ENCODE measurements around the gene CACNB4.
"Not testable (repeated sequence)": the region's sequence is repeated elsewhere in the genome, so short reads cannot be mapped to it uniquely, and the experiment has no call there.

Gene CACNB4

DNA sequence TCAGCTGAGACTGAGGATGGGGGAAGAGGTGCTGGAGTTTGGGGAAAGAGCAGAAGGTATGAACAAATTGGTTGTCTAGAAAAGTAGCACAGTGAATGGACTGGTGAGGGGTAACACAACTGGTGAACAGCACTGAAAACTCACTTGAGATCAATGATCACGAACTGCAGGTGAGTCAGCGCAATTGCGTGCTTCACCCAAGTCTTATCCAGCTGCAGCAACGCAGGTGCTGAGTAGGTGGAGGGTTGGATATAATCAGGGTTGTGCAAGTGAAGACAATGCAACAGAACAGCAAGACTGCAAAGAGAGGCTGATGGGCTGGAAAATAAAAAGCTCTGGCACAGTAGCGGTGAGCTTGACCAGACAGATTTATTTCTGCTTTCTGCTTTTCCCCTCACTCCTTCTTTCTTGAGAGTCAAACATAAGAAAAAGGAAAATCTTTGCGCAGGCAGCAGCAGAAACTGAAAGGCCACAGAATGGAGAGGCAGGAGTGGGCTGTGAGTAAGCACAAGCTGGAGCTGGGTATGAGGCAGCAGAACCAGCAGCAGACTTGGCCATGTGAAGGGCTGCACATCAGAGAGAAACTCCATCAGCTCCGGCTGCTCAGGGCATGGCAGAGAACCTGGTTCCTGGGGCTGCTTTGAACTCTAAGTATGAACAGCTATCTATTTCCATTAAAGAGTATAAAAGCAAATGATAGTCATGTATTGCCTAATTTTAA is 171.2 kb downstream of the CACNB4 start:
- H3K9me3 Mint-ChIP-seq: no peaks in the 10 kb centered on the region
- H3K36me3 Mint-ChIP-seq (ENCODE audit: low read depth): no peaks in the 10 kb centered on the region
- TF ChIP-seq, protein P1, sequence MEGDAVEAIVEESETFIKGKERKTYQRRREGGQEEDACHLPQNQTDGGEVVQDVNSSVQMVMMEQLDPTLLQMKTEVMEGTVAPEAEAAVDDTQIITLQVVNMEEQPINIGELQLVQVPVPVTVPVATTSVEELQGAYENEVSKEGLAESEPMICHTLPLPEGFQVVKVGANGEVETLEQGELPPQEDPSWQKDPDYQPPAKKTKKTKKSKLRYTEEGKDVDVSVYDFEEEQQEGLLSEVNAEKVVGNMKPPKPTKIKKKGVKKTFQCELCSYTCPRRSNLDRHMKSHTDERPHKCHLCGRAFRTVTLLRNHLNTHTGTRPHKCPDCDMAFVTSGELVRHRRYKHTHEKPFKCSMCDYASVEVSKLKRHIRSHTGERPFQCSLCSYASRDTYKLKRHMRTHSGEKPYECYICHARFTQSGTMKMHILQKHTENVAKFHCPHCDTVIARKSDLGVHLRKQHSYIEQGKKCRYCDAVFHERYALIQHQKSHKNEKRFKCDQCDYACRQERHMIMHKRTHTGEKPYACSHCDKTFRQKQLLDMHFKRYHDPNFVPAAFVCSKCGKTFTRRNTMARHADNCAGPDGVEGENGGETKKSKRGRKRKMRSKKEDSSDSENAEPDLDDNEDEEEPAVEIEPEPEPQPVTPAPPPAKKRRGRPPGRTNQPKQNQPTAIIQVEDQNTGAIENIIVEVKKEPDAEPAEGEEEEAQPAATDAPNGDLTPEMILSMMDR (IDR thresholded peaks at IDR 0.05; ENCODE audit: unreplicated experiment in 3 of 3): no peak
- peaks cover 7% of the 10 kb centered on the region for H3K4me1 Mint-ChIP-seq
- H3K4me3 Mint-ChIP-seq: no peak overlapping the region
- no peak overlapping the region for H3K27ac Mint-ChIP-seq
- no peaks in the 10 kb centered on the region for H3K27me3 Mint-ChIP-seq (ENCODE audit: low read depth)

DNA sequence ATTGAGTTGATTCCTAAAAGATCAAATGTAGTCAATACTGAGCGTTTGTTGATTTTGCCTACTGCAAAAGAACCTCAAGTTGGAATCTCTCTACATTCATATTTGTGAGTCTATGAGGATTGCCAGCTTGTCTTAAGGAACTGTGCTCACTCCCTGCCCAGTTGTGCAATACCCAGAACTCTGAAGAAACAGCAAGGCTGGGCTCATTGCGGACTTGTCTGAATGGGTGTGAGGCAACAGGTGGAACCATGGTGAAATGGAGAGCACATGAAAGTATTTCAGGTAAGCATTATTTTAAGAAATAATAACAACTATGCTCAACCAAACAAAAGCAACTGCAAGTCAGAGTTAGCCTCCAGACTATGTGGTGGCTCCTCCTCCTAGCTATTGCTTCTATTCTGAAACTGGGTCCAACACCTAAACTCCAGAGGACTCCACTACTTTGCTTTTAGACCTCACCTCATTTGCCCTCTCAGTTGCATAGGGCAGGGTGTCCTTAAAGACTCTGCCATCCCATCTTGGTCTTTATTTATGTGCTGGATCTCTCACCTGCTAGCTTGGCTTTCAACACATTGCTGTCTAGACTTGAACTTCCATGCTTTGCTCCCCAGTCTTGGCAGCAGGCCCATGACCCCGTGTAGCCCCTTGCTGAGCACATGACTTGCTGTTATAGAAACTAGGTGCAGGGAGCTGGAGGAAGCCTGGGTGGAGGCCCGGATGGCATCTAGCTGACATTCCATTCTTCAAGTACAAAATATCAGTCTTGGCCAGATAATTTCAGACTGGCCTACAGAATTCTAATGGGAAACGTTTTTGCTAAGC is 175.8 kb downstream of the CACNB4 start:
- Mint-ChIP-seq H3K36me3 (ENCODE audit: low read depth) (no peaks in the 10 kb centered on the region), H3K27ac (no peak overlapping the region), H3K9me3 (peaks cover 2% of the 10 kb centered on the region), H3K27me3 (ENCODE audit: low read depth) (no peaks in the 10 kb centered on the region), H3K4me3 (no peak overlapping the region), H3K4me1 (peaks cover 7% of the 10 kb centered on the region)
- TF ChIP-seq, protein P1 (IDR thresholded peaks at IDR 0.05; ENCODE audit: unreplicated experiment in 3 of 3): no peak

DNA sequence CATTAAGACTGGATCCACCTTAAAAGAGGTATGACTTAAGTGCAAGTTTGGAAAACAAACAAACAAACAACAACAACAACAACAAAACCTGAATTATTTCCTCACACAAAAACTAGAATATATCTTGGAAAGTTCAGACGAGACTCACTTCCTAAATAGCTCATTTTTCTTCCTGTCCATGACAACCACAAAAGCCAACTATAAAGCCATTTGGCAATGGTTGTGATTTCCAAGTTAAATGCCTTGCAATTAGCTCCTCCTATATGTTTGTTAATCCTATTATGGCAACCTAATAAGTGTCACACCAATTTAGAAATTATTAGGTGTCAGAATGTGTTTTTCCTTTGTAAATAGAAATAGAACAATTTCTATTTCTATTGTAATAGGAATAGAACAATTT is 179.1 kb downstream of the CACNB4 start:
- peaks cover 7% of the 10 kb centered on the region for H3K4me1 Mint-ChIP-seq
- no peaks in the 10 kb centered on the region for H3K27me3 Mint-ChIP-seq (ENCODE audit: low read depth)
- peaks cover 2% of the 10 kb centered on the region for H3K9me3 Mint-ChIP-seq
- no peak overlapping the region for H3K27ac Mint-ChIP-seq
- TF ChIP-seq, protein P1 (IDR thresholded peaks at IDR 0.05; ENCODE audit: unreplicated experiment in 3 of 3): no peak
- no peaks in the 10 kb centered on the region for H3K36me3 Mint-ChIP-seq (ENCODE audit: low read depth)
- no peak overlapping the region for H3K4me3 Mint-ChIP-seq

DNA sequence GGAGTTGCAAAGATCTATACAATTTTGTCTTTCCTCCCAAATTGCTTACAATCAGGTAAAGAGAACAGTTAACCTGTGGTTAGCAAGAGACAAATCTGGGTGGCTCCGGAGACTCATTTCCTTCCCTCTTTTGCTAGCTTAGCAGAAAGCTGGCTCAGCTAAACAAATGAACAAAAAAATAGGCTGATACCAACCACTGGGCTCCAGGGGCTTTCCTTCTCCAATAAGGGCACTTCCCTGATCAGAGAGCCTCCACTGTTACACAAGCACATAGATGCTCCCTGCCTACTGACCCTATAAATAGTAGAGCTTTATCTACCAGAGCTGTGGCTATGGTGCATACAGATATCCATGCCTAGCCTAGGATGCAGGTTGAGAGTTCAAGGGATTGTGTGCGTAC is 180.5 kb downstream of the CACNB4 start:
- no peaks in the 10 kb centered on the region for H3K27me3 Mint-ChIP-seq (ENCODE audit: low read depth)

DNA sequence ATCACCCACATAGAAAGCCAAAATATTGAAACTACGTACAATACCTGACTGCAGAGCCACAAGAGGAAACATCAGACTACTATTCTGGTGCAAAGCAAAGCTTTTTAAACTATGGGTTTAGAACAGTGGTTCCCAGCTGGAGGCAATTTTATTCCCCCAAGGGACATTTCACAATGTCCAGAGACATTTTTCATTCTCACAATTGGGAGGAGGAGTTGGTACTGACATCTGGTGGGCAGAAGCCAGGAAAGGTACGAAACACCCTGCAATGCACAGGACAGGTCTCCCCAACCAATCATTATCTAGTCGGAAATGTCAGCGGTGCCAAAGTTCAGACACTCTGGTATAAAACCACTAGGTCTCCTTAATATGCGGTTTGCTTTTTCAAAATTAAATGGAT is 182.2 kb downstream of the CACNB4 start:
- TF ChIP-seq, protein P1 (IDR thresholded peaks at IDR 0.05; ENCODE audit: unreplicated experiment in 3 of 3): no peak

More for the DNA sequence above, 180.5 kb downstream of the CACNB4 start:
- H3K36me3 Mint-ChIP-seq (ENCODE audit: low read depth): peaks cover 3% of the 10 kb centered on the region
- TF ChIP-seq, protein P1 (IDR thresholded peaks at IDR 0.05; ENCODE audit: unreplicated experiment in 3 of 3): no peak
- peaks cover 3% of the 10 kb centered on the region for H3K4me1 Mint-ChIP-seq
- peaks cover 8% of the 10 kb centered on the region for H3K9me3 Mint-ChIP-seq
- no peak overlapping the region for H3K4me3 Mint-ChIP-seq
- H3K27ac Mint-ChIP-seq: no peak overlapping the region

DNA sequence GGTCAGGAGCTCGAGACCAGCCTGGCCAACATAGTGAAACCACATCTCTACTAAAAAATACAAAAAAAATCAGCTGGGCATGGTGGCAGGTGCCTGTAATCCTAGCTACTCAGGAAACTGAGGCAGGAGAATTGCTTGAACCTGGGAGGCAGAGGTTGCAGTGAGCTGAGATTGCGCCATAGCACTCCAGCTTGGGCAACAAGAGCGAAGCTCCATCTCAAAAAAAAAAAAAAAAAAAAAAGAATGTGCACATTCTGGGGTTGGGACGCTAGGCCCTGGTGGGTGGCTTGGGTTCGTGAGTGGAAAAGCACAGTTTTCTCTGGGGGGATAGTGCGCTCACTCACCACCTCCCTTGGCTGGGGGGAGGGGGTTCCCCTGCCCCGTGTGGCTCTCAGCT is 183.2 kb downstream of the CACNB4 start:
- not testable (repeated sequence) for H3K27me3 Mint-ChIP-seq (ENCODE audit: low read depth); H3K4me3 Mint-ChIP-seq; H3K27ac Mint-ChIP-seq; H3K4me1 Mint-ChIP-seq; H3K36me3 Mint-ChIP-seq (ENCODE audit: low read depth)
- peaks cover 22% of the 10 kb centered on the region for H3K9me3 Mint-ChIP-seq

More for the DNA sequence above, 182.2 kb downstream of the CACNB4 start:
- Mint-ChIP-seq H3K4me3 (no peak overlapping the region), H3K4me1 (no peaks in the 10 kb centered on the region), H3K9me3 (peaks cover 16% of the 10 kb centered on the region), H3K27ac (no peak overlapping the region), H3K27me3 (ENCODE audit: low read depth) (no peaks in the 10 kb centered on the region), H3K36me3 (ENCODE audit: low read depth) (peaks cover 3% of the 10 kb centered on the region)
